K562 (cell line): Measurements from ENCODE around the gene MCTS1. TPM values are rescaled to one million over a fixed set of nuclear protein-coding genes. Genes with fewer than 3 reads are reported as not detected.

ENCODE experiments used
- CREB3 ChIP-seq: fragments of 450-650 bp; conservative IDR thresholded peaks from 2 replicates; pipeline ENCODE4 v1.6.1; 2016; ENCODE audit warnings: missing genetic modification characterization, low read depth, mild to moderate bottlenecking, missing compliant biosample characterization, moderate library complexity
- CXXC5 ChIP-seq: fragments of 250-450 bp; sonication (Bioruptor Pico); IDR thresholded peaks from 2 replicates; pipeline ENCODE4 v1.8.0; 2022; ENCODE audit warnings: inconsistent platforms, mild to moderate bottlenecking, moderate library complexity
- EZH2 ChIP-seq: IDR thresholded peaks from 2 replicates; pipeline ENCODE4 v1.6.1; 2012; ENCODE audit warnings: low read depth, mild to moderate bottlenecking, inconsistent platforms, low read length, borderline replicate concordance
- NELFE ChIP-seq: IDR thresholded peaks from 2 replicates; pipeline ENCODE4 v1.6.1; 2011; ENCODE audit warnings: mild to moderate bottlenecking; ENCODE audit not compliant: insufficient read depth, insufficient read length
- NEUROD1 ChIP-seq: fragments of 150-350 bp; IDR thresholded peaks from 2 replicates; pipeline ENCODE4 v1.6.1; 2014; ENCODE audit warnings: borderline replicate concordance, low read length, low read depth; ENCODE audit not compliant: partially characterized antibody
- PCBP2 ChIP-seq: fragments of 200-400 bp; formaldehyde crosslinking; IDR thresholded peaks from 2 replicates; pipeline ENCODE4 v1.6.1; 2018; ENCODE audit warnings: low read length, low read depth, mild to moderate bottlenecking, moderate library complexity; ENCODE audit not compliant: poor library complexity, severe bottlenecking
- POLR2AphosphoS2 ChIP-seq: IDR thresholded peaks from 2 replicates; pipeline ENCODE4 v1.6.1; 2012; ENCODE audit warnings: low read length, improper control_type of control experiment
- PRMT5 ChIP-seq: sonication (generic); formaldehyde crosslinking; IDR thresholded peaks from 2 replicates; pipeline ENCODE4 v1.5.0; 2020; ENCODE audit warnings: missing genetic modification reagents
- ZC3H4 ChIP-seq: sonication (generic); formaldehyde crosslinking; IDR thresholded peaks from 2 replicates; pipeline ENCODE4 v1.9.0; 2021; ENCODE audit warnings: missing genetic modification reagents, borderline replicate concordance
- ZNF212 ChIP-seq: fragments of 450-650 bp; formaldehyde crosslinking; IDR thresholded peaks from 2 replicates; pipeline ENCODE4 v1.4.0; 2020; ENCODE audit warnings: mild to moderate bottlenecking
- ZNF384 ChIP-seq: IDR thresholded peaks from 2 replicates; pipeline ENCODE4 v1.6.1; 2012; ENCODE audit warnings: low read depth, low read length, improper control_type of control experiment
- ZNF586 ChIP-seq: fragments of 450-650 bp; formaldehyde crosslinking; conservative IDR thresholded peaks from 2 replicates; pipeline ENCODE4 v1.4.0; 2020; ENCODE audit warnings: mild to moderate bottlenecking, moderate library complexity
- ZNF589 ChIP-seq: fragments of 200-800 bp; sonication (Bioruptor generic); IDR thresholded peaks from 2 replicates; pipeline ENCODE4 v1.6.1; 2016; ENCODE audit warnings: low read depth, missing genetic modification characterization, missing compliant biosample characterization
- polyA plus RNA-seq, 8 experiments: library from polyadenylated mRNA; depleted of rRNA in 4 of 8; stranded (reverse) in 5 of 8; unstranded in 3 of 8; fragments of >200 nt; fragmentation: Nextera tagmentation in 2 of 8; fragmentation: Illumina TruSeq in 1 of 8; extraction: Ambion mirVana in 2 of 8; extraction: Trizol in 1 of 8; gene quantifications; 2 replicates each; pipeline versions ENCODE4 v1.2.1 to v1.2.3, GENCODE V29; 2011 to 2014; ENCODE audit warnings: inconsistent platforms in 1 of 8, missing spikeins in 1 of 8
- total RNA-seq, 7 experiments: library from RNA; depleted of rRNA in 6 of 7; stranded (reverse); fragments of >200 nt in 6 of 7; fragmentation: Illumina TruSeq in 2 of 7; extraction: Trizol in 2 of 7; gene quantifications; 2 replicates each; pipeline versions ENCODE4 v1.2.1 to v1.2.3, GENCODE V29; 2011 to 2021; ENCODE audit warnings: low replicate concordance in 1 of 7
- TF ChIP-seq, protein P1 (sequence below): sonication (generic); formaldehyde crosslinking; IDR thresholded peaks from 2 replicates; pipeline ENCODE4 v1.8.0; 2022; ENCODE audit warnings: mild to moderate bottlenecking, low read depth, missing genetic modification reagents
- TF ChIP-seq, protein P2 (sequence below): fragments of 250-450 bp; sonication (Bioruptor Pico); IDR thresholded peaks from 2 replicates; pipeline ENCODE4 v1.4.0; 2020; ENCODE audit warnings: mild to moderate bottlenecking, moderate library complexity, borderline replicate concordance
- TF ChIP-seq, protein P3 (sequence below), 2 experiments: fragments of 450-650 bp in 1 of 2; sonication (generic) in 1 of 2; formaldehyde crosslinking in 1 of 2; IDR thresholded peaks in 1 of 2; conservative IDR thresholded peaks in 1 of 2; 2 replicates each; pipeline versions ENCODE4 v1.6.1 to v1.8.1; 2016 to 2023; ENCODE audit warnings: mild to moderate bottlenecking in 2 of 2, moderate library complexity in 2 of 2, inconsistent platforms in 1 of 2, missing genetic modification reagents in 1 of 2
- TF ChIP-seq, protein P4 (sequence below): fragments of 250-450 bp; sonication (Bioruptor Pico); IDR thresholded peaks from 2 replicates; pipeline ENCODE4 v1.4.0; 2020; ENCODE audit warnings: mild to moderate bottlenecking, moderate library complexity

The MCTS1 gene
- total and polyA plus RNA-seq, 9 of the 15 experiments (the other 6 are each of a cell fraction or from before 2014, with no cell fraction given): 65.3 to 300 (median 152) TPM

DNA sequence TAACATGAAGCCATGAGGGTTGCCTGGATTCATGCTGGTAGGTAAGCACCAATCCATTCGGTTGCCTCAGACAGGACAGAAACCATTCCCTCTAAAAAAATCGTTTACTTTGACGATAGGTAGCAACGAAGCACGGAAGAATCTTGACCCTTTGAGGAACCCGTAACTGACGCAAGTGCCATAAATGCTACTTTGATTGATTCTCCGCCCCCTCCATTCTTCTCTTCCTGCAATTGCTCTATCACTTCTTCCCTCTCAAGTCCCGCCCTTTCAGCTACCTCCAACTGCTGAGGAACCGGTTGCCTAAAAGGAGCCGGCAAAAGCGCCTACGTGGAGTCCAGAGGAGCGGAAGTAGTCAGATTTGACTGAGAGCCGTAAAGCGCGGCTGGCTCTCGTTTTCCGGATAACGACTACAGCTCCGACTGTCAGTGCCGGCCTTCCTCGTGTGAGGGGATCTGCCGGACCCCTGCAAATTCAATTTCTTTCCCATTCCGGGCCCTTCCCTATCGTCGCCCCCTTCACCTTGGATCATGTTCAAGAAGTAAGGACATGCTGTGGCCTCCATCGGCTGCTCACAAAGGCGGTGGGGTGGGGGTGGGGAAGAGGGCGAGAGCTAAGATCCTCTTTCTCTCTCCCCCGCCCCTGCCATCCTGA lies at the start of gene MCTS1 (continued):
- no peak for TF ChIP-seq EZH2
- TF ChIP-seq PRMT5: no peak
- no peak for TF ChIP-seq PCBP2
- TF ChIP-seq, protein P1, sequence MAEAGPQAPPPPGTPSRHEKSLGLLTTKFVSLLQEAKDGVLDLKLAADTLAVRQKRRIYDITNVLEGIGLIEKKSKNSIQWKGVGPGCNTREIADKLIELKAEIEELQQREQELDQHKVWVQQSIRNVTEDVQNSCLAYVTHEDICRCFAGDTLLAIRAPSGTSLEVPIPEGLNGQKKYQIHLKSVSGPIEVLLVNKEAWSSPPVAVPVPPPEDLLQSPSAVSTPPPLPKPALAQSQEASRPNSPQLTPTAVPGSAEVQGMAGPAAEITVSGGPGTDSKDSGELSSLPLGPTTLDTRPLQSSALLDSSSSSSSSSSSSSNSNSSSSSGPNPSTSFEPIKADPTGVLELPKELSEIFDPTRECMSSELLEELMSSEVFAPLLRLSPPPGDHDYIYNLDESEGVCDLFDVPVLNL (CRISPR knock-in tag): no peak
- TF ChIP-seq CXXC5 (CRISPR knock-in tag): peak; percentile 46
- peak; percentile 64; the same call in 1 of the 2 replicates for TF ChIP-seq ZNF384
- TF ChIP-seq, protein P2, sequence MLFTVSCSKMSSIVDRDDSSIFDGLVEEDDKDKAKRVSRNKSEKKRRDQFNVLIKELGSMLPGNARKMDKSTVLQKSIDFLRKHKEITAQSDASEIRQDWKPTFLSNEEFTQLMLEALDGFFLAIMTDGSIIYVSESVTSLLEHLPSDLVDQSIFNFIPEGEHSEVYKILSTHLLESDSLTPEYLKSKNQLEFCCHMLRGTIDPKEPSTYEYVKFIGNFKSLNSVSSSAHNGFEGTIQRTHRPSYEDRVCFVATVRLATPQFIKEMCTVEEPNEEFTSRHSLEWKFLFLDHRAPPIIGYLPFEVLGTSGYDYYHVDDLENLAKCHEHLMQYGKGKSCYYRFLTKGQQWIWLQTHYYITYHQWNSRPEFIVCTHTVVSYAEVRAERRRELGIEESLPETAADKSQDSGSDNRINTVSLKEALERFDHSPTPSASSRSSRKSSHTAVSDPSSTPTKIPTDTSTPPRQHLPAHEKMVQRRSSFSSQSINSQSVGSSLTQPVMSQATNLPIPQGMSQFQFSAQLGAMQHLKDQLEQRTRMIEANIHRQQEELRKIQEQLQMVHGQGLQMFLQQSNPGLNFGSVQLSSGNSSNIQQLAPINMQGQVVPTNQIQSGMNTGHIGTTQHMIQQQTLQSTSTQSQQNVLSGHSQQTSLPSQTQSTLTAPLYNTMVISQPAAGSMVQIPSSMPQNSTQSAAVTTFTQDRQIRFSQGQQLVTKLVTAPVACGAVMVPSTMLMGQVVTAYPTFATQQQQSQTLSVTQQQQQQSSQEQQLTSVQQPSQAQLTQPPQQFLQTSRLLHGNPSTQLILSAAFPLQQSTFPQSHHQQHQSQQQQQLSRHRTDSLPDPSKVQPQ (CRISPR knock-in tag): no peak
- TF ChIP-seq, protein P3, sequence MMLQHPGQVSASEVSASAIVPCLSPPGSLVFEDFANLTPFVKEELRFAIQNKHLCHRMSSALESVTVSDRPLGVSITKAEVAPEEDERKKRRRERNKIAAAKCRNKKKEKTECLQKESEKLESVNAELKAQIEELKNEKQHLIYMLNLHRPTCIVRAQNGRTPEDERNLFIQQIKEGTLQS (IDR thresholded peaks at IDR 0.05): peak; percentile 65; the same call in 1 of the 2 replicates
- TF ChIP-seq, protein P3 (CRISPR knock-in tag; conservative IDR thresholded peaks at IDR 0.05): no peak
- no peak for TF ChIP-seq ZC3H4
- TF ChIP-seq NEUROD1: peak; percentile 69
- TF ChIP-seq ZNF586: no peak
- no peak; the same call in 1 of the 2 replicates for TF ChIP-seq POLR2AphosphoS2
- TF ChIP-seq, protein P4, sequence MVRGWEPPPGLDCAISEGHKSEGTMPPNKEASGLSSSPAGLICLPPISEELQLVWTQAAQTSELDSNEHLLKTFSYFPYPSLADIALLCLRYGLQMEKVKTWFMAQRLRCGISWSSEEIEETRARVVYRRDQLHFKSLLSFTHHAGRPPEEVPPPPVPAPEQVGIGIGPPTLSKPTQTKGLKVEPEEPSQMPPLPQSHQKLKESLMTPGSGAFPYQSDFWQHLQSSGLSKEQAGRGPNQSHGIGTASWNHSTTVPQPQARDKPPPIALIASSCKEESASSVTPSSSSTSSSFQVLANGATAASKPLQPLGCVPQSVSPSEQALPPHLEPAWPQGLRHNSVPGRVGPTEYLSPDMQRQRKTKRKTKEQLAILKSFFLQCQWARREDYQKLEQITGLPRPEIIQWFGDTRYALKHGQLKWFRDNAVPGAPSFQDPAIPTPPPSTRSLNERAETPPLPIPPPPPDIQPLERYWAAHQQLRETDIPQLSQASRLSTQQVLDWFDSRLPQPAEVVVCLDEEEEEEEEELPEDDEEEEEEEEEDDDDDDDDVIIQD (CRISPR knock-in tag): no peak
- 0 out of 2 replicates have a peak, but pooled peaks have one; percentile 50 for TF ChIP-seq ZNF589 (CRISPR knock-in tag)
- no peak for TF ChIP-seq ZNF212
- TF ChIP-seq NELFE: no peak
- TF ChIP-seq CREB3 (tag): no peak; the same call in 1 of the 2 replicates
